ENCODE measurements around the gene RABGAP1. TPM values are rescaled to one million over a fixed set of nuclear protein-coding genes. Genes with fewer than 3 reads are reported as not detected.

Gene RABGAP1
- polyA plus RNA-seq, 1 of the 3 experiments (the other 2 are of a cell fraction), result 20.2 TPM

GRCh38 chr9:122991370-122991830, 50.6 kb downstream of the RABGAP1 start:
- 24% methylated on average over 4 of the region's 4 CpGs for WGBS (ENCODE audit: low lambda C conversion rate)
- no peak overlapping the region; a peak in 1 of 4 replicates for H3K4me3 ChIP-seq (ENCODE audit: low read depth in 2 of 2, low read length in 1 of 2)
- CTCF ChIA-PET, result interaction anchor here (0.9 to 2.0 kb wide), 20 partner anchors 11 to 363 kb away, joined by 3 to 9 read pairs (median 3); partner anchors contain the start of genes RC3H2 and ZBTB6
- no peak overlapping the region for H3K4me2 ChIP-seq
- H3K9ac ChIP-seq, result no peak overlapping the region
- H3K27ac ChIP-seq (ENCODE audit: low read depth in 2 of 2, low read length in 1 of 2), result peak overlapping the region in 1 of 2 experiments; percentile 77; a peak in 2 of 4 replicates
- peaks cover 8% of the 10 kb centered on the region; the same call in 1 of the 2 replicates for H3K79me2 ChIP-seq (ENCODE audit: insufficient read depth)
- POLR2A ChIA-PET, result no interaction called here
- H3K4me1 ChIP-seq (ENCODE audit: control insufficient read depth in 1 of 2, insufficient read depth in 2 of 2, low read depth in 1 of 2, low read length in 1 of 2), result no peaks in the 10 kb centered on the region
- H2AFZ ChIP-seq (ENCODE audit: low read depth), result no peak overlapping the region
- H3K36me3 ChIP-seq (replicated peaks in 1 of 2; ENCODE audit: control insufficient read depth in 1 of 2, insufficient read depth in 2 of 2, low read length in 1 of 2), result peaks cover 40 to 56% of the 10 kb centered on the region in 2 experiments
- no peaks in the 10 kb centered on the region for H4K20me1 ChIP-seq (ENCODE audit: insufficient read depth)
- no peaks in the 10 kb centered on the region for H3K9me3 ChIP-seq
- DNase-seq, result peak; percentile 37
- no peaks in the 10 kb centered on the region for H3K27me3 ChIP-seq (ENCODE audit: insufficient read depth)
- H3K9me2 ChIP-seq, result no peaks in the 10 kb centered on the region
- peaks cover 19% of the 10 kb centered on the region for H3F3A ChIP-seq (replicated peaks; ENCODE audit: insufficient read depth)
- TF ChIP-seq ZBTB33 (IDR thresholded peaks at IDR 0.05; ENCODE audit: borderline replicate concordance, low read depth) (no peak), MEF2A (IDR thresholded peaks at IDR 0.05; ENCODE audit: borderline replicate concordance, low read depth) (no peak), RAD21 (IDR thresholded peaks at IDR 0.05; ENCODE audit: low read length) (peak; percentile 68), POLR2AphosphoS5 (IDR thresholded peaks at IDR 0.05; ENCODE audit: low read depth, low read length) (no peak), ELF1 (IDR thresholded peaks at IDR 0.05) (no peak), PBX3 (IDR thresholded peaks at IDR 0.05) (peak; percentile 7; the same call in 1 of the 2 replicates), CTCF (IDR thresholded peaks at IDR 0.05) (peak; percentile 83), NFIC (IDR thresholded peaks at IDR 0.05; ENCODE audit: borderline replicate concordance) (peak; percentile 24; the same call in 1 of the 2 replicates), TAF1 (IDR thresholded peaks at IDR 0.05; ENCODE audit: borderline replicate concordance, low read depth, low read length) (no peak), REST (IDR thresholded peaks at IDR 0.05; ENCODE audit: low read depth, low read length) (no peak), FOXJ3 (CRISPR knock-in tag; IDR thresholded peaks at IDR 0.05) (no peak), CHD2 (IDR thresholded peaks at IDR 0.05; ENCODE audit: low read length, partially characterized antibody) (no peak), FOXM1 (IDR thresholded peaks at IDR 0.05; ENCODE audit: low read depth) (no peak), EP300 (IDR thresholded peaks at IDR 0.05; ENCODE audit: borderline replicate concordance in 1 of 2, low read depth in 1 of 2, low read length in 1 of 2) (no peak), EZH2phosphoT487 (IDR thresholded peaks at IDR 0.05; ENCODE audit: borderline replicate concordance, low read depth) (no peak), TCF12 (IDR thresholded peaks at IDR 0.05) (peak; percentile 25; the same call in 1 of the 2 replicates), MXI1 (IDR thresholded peaks at IDR 0.05; ENCODE audit: low read depth, low read length) (no peak), GABPA (IDR thresholded peaks at IDR 0.05; ENCODE audit: low read depth) (no peak), GATA2 (CRISPR knock-in tag; IDR thresholded peaks at IDR 0.05) (no peak), RCOR1 (IDR thresholded peaks at IDR 0.05; ENCODE audit: low read length) (no peak), YY1 (IDR thresholded peaks at IDR 0.05; ENCODE audit: low read depth) (no peak), USF1 (IDR thresholded peaks at IDR 0.05; ENCODE audit: borderline replicate concordance, low read depth) (no peak), RXRA (IDR thresholded peaks at IDR 0.05; ENCODE audit: borderline replicate concordance, low read depth) (no peak), SIN3A (IDR thresholded peaks at IDR 0.05; ENCODE audit: borderline replicate concordance, low read depth, low read length) (no peak), TEAD4 (IDR thresholded peaks at IDR 0.05; ENCODE audit: borderline replicate concordance, insufficient read depth) (no peak), MAX (IDR thresholded peaks at IDR 0.05; ENCODE audit: low read depth) (no peak)
